KMS-11 (cell line): ENCODE measurements around the gene C17orf50.

Experiments
- H2AFZ ChIP-seq: fragments of 200-600 bp; sonication (generic); 2 replicates; pipeline ENCODE4 v1.6.1; 2016; ENCODE audit warnings: antibody characterized with exemption, mixed run types, low read depth
- H3K27ac ChIP-seq: fragments of 200-600 bp; sonication (generic); 2 replicates; pipeline ENCODE4 v1.6.1; 2016; ENCODE audit warnings: mild to moderate bottlenecking, mixed run types
- H3K27me3 ChIP-seq: fragments of 200-600 bp; sonication (generic); 2 replicates; pipeline ENCODE4 v1.6.1; 2017; ENCODE audit warnings: mild to moderate bottlenecking, low read depth, mixed run types, moderate library complexity; ENCODE audit not compliant: insufficient read depth
- H3K36me3 ChIP-seq: fragments of 200-600 bp; sonication (generic); 2 replicates; pipeline ENCODE4 v1.6.1; 2017; ENCODE audit warnings: mild to moderate bottlenecking, mixed run types; ENCODE audit not compliant: insufficient read depth
- H3K4me1 ChIP-seq: fragments of 200-600 bp; sonication (generic); 2 replicates; pipeline ENCODE4 v1.6.1; 2016; ENCODE audit warnings: mild to moderate bottlenecking, low read depth, mixed run types; ENCODE audit not compliant: poor library complexity, severe bottlenecking
- H3K4me2 ChIP-seq: fragments of 200-600 bp; sonication (generic); 2 replicates; pipeline ENCODE4 v1.7.0; 2016; ENCODE audit warnings: mild to moderate bottlenecking, mixed run types
- H3K4me3 ChIP-seq: fragments of 200-600 bp; sonication (generic); IDR thresholded peaks from 2 replicates; pipeline ENCODE4 v1.6.1; 2017; ENCODE audit warnings: low read depth, low read length, mixed read lengths; ENCODE audit not compliant: insufficient read depth
- H3K79me2 ChIP-seq: fragments of 200-600 bp; sonication (generic); 2 replicates; pipeline ENCODE4 v1.6.1; 2016; ENCODE audit warnings: low read depth, mixed run types; ENCODE audit not compliant: insufficient read depth
- H3K9ac ChIP-seq: fragments of 200-600 bp; sonication (generic); 2 replicates; pipeline ENCODE4 v1.6.1; 2016; ENCODE audit warnings: mild to moderate bottlenecking, mixed run types
- H4K20me1 ChIP-seq: fragments of 200-600 bp; sonication (generic); 2 replicates; pipeline ENCODE4 v1.6.1; 2016; ENCODE audit warnings: mild to moderate bottlenecking, mixed run types; ENCODE audit not compliant: insufficient read depth
- TF ChIP-seq, protein P1 (sequence below): fragments of 200-600 bp; sonication (generic); conservative IDR thresholded peaks from 2 replicates; pipeline ENCODE4 v1.6.1; 2017; ENCODE audit warnings: low read depth, mild to moderate bottlenecking, antibody characterized with exemption, low read length, moderate library complexity, mixed read lengths

Gene C17orf50

DNA sequence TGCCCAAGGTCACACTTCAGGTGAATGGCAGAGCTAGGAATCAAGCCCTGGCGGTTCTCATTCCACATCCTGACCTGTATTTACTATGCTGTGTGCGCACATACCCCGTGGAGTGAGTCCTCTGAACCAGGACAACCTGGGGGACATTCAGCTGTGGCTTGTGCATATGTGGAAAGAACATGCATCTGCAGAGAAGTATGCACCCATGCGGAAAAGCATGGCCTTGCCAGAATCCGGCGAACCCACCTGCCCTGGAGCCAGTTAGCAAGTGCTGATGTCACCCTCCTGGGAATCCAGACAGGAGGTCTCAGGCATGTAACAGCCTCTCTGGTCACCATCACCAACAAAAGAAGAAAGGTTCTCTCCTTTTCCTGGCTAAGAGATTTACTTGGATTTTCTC lies 27.3 kb upstream of the C17orf50 start:
- no peak overlapping the region for H3K27ac ChIP-seq
- H3K36me3 ChIP-seq, result no peaks in the 10 kb centered on the region
- no peak overlapping the region for H2AFZ ChIP-seq
- no peak overlapping the region for H3K9ac ChIP-seq
- TF ChIP-seq, protein P1, sequence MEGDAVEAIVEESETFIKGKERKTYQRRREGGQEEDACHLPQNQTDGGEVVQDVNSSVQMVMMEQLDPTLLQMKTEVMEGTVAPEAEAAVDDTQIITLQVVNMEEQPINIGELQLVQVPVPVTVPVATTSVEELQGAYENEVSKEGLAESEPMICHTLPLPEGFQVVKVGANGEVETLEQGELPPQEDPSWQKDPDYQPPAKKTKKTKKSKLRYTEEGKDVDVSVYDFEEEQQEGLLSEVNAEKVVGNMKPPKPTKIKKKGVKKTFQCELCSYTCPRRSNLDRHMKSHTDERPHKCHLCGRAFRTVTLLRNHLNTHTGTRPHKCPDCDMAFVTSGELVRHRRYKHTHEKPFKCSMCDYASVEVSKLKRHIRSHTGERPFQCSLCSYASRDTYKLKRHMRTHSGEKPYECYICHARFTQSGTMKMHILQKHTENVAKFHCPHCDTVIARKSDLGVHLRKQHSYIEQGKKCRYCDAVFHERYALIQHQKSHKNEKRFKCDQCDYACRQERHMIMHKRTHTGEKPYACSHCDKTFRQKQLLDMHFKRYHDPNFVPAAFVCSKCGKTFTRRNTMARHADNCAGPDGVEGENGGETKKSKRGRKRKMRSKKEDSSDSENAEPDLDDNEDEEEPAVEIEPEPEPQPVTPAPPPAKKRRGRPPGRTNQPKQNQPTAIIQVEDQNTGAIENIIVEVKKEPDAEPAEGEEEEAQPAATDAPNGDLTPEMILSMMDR, result no peak
- H3K4me2 ChIP-seq, result no peak overlapping the region
- no peaks in the 10 kb centered on the region for H3K79me2 ChIP-seq
- H3K4me3 ChIP-seq, result no peak overlapping the region
- no peaks in the 10 kb centered on the region for H3K27me3 ChIP-seq
- no peaks in the 10 kb centered on the region for H4K20me1 ChIP-seq
- H3K4me1 ChIP-seq, result no peaks in the 10 kb centered on the region

GRCh38 chr17:35734396-35734795 lies 26.3 kb upstream of the C17orf50 start:
- Histone ChIP-seq H3K4me3 (no peak overlapping the region), H3K36me3 (no peaks in the 10 kb centered on the region), H3K9ac (no peak overlapping the region), H3K27me3 (no peaks in the 10 kb centered on the region), H3K27ac (no peak overlapping the region), H3K4me1 (no peaks in the 10 kb centered on the region), H2AFZ (no peak overlapping the region), H4K20me1 (no peaks in the 10 kb centered on the region), H3K4me2 (no peak overlapping the region), H3K79me2 (no peaks in the 10 kb centered on the region)
- TF ChIP-seq, protein P1, result no peak

GRCh38 chr17:35735036-35735805 lies 25.5 kb upstream of the C17orf50 start:
- Histone ChIP-seq H4K20me1 (no peaks in the 10 kb centered on the region), H2AFZ (no peak overlapping the region), H3K27me3 (no peaks in the 10 kb centered on the region), H3K4me1 (no peaks in the 10 kb centered on the region), H3K36me3 (no peaks in the 10 kb centered on the region), H3K79me2 (no peaks in the 10 kb centered on the region), H3K4me2 (no peak overlapping the region), H3K9ac (no peak overlapping the region), H3K4me3 (no peak overlapping the region), H3K27ac (no peak overlapping the region)
- TF ChIP-seq, protein P1, result no peak

- Histone ChIP-seq H2AFZ (no peak overlapping the region), H3K27me3 (no peaks in the 10 kb centered on the region), H3K27ac (no peak overlapping the region), H3K36me3 (no peaks in the 10 kb centered on the region), H4K20me1 (no peaks in the 10 kb centered on the region), H3K4me3 (no peak overlapping the region), H3K79me2 (no peaks in the 10 kb centered on the region), H3K4me2 (no peak overlapping the region), H3K4me1 (no peaks in the 10 kb centered on the region), H3K9ac (no peak overlapping the region)
- TF ChIP-seq, protein P1, result no peak
These were observed 24.5 kb upstream of the C17orf50 start for GRCh38 chr17:35736236-35736635.
